MCF 10A (cell line): ENCODE data around the gene GMDS. TPM values are rescaled to one million over a fixed set of nuclear protein-coding genes. Genes with fewer than 3 reads are reported as not detected.

Experiments used
- BruUV-seq: library from RNA; stranded (reverse); fragments of 400-500 nt; replicated peaks from 2 replicates; lab custom pipeline; 2021; lab: Mats Ljungman, UMichigan
- CTCF ChIA-PET: fragments of 300-600 bp; sonication (Branson Sonifier 250); formaldehyde crosslinking; extraction: SDS; loops from one replicate; lab custom pipeline; 2021; ENCODE audit warnings: antibody characterized with exemption, inconsistent platforms; lab: Yijun Ruan, JAX
- POLR2A ChIA-PET: fragments of 300-600, 350-650 bp; sonication (Branson Sonifier 250); formaldehyde crosslinking; extraction: SDS; loops from one replicate; lab custom pipeline; 2020; ENCODE audit warnings: antibody characterized with exemption, inconsistent platforms; lab: Yijun Ruan, JAX
- DNase-seq: peaks from one replicate; pipeline ENCODE4 v3.0.0-alpha.2; 2018; ENCODE audit not compliant: unreplicated experiment
- H3K27ac Mint-ChIP-seq: one replicate; pipeline ENCODE4 v1.8.0; 2022; ENCODE audit warnings: mild to moderate bottlenecking, low read depth, mixed read lengths; ENCODE audit not compliant: unreplicated experiment
- H3K27me3 Mint-ChIP-seq: one replicate; pipeline ENCODE4 v1.8.0; 2022; ENCODE audit warnings: mixed read lengths; ENCODE audit not compliant: insufficient read depth, unreplicated experiment
- H3K36me3 Mint-ChIP-seq: one replicate; pipeline ENCODE4 v1.8.0; 2022; ENCODE audit warnings: mild to moderate bottlenecking, moderate library complexity, mixed read lengths; ENCODE audit not compliant: insufficient read depth, unreplicated experiment
- H3K4me1 Mint-ChIP-seq: one replicate; pipeline ENCODE4 v1.8.0; 2022; ENCODE audit warnings: mixed read lengths; ENCODE audit not compliant: insufficient read depth, unreplicated experiment
- H3K4me3 Mint-ChIP-seq: one replicate; pipeline ENCODE4 v1.8.0; 2022; ENCODE audit warnings: mild to moderate bottlenecking, moderate library complexity, mixed read lengths; ENCODE audit not compliant: unreplicated experiment
- H3K9me3 Mint-ChIP-seq: one replicate; pipeline ENCODE4 v1.8.0; 2022; ENCODE audit warnings: mixed read lengths; ENCODE audit not compliant: unreplicated experiment
- CTCF ChIP-seq: fragments of 200-600 bp; IDR thresholded peaks from one replicate; pipeline ENCODE4 v1.8.0; 2022; ENCODE audit warnings: antibody characterized with exemption, mild to moderate bottlenecking; ENCODE audit not compliant: unreplicated experiment
- intact Hi-C: fragments of 100-400 bp; cut with micrococcal nuclease; formaldehyde crosslinking; loops from 2 replicates; pipeline ENCODE4 v1.14.1; 2022
- total RNA-seq: library from RNA; stranded (reverse); gene quantifications from 2 replicates; pipeline ENCODE4 v1.2.3, GENCODE V29; 2022

Gene GMDS
- total RNA-seq, 1 experiment from 2014 or later = 24.9 TPM

GRCh38 chr6:2038092-2038491, 207.3 kb downstream of the GMDS start:
- no peak for DNase-seq
- no peak overlapping the region for H3K4me3 Mint-ChIP-seq
- H3K4me1 Mint-ChIP-seq = no peaks in the 10 kb centered on the region
- CTCF ChIA-PET = interaction anchor here (0.7 to 1.3 kb wide), 2 partner anchors 10 to 442 kb away, joined by 3 to 4 read pairs; no protein-coding TSS in a partner anchor
- POLR2A ChIA-PET = interaction anchor here (1.1 kb wide), 1 partner anchor 16 kb away, joined by 4 read pairs; no protein-coding TSS in a partner anchor
- H3K27ac Mint-ChIP-seq = no peak overlapping the region
- intact Hi-C loops = no loop called here
- no peak for TF ChIP-seq CTCF
- no peaks in the 10 kb centered on the region for H3K36me3 Mint-ChIP-seq
- no peaks in the 10 kb centered on the region for H3K9me3 Mint-ChIP-seq
- H3K27me3 Mint-ChIP-seq = no peaks in the 10 kb centered on the region
- no TSS peak for BruUV-seq

GRCh38 chr6:2037237-2037926, 208.0 kb downstream of the GMDS start:
- POLR2A ChIA-PET = interaction anchor here (0.7 kb wide), 1 partner anchor 410 kb away, joined by 3 read pairs; no protein-coding TSS in a partner anchor
- no peak for DNase-seq
- H3K27ac Mint-ChIP-seq = no peak overlapping the region
- no peaks in the 10 kb centered on the region for H3K36me3 Mint-ChIP-seq
- intact Hi-C loops = loop anchor here (1.0 kb wide), 1 partner anchor 428 kb away; the partner anchor contains the start of gene FOXC1
- BruUV-seq = no TSS peak
- CTCF ChIA-PET = interaction anchor here (0.7 to 1.3 kb wide), 3 partner anchors 10 to 441 kb away, joined by 3 to 4 read pairs (median 3); no protein-coding TSS in a partner anchor
- H3K27me3 Mint-ChIP-seq = no peaks in the 10 kb centered on the region
- no peaks in the 10 kb centered on the region for H3K4me1 Mint-ChIP-seq
- no peak overlapping the region for H3K4me3 Mint-ChIP-seq
- H3K9me3 Mint-ChIP-seq = no peaks in the 10 kb centered on the region
- peak; percentile 13 for TF ChIP-seq CTCF

- ChIA-PET POLR2A (interaction anchor here (0.7 kb wide), 1 partner anchor 410 kb away, joined by 3 read pairs; no protein-coding TSS in a partner anchor), CTCF (interaction anchor here (0.6 to 0.7 kb wide), 2 partner anchors 67 to 728 kb away, joined by 3 to 6 read pairs; partner anchors contain the start of gene WRNIP1)
- H3K4me3 Mint-ChIP-seq = no peak overlapping the region
- H3K36me3 Mint-ChIP-seq = no peaks in the 10 kb centered on the region
- H3K9me3 Mint-ChIP-seq = no peaks in the 10 kb centered on the region
- BruUV-seq = no TSS peak
- no peak for TF ChIP-seq CTCF
- H3K27ac Mint-ChIP-seq = no peak overlapping the region
- DNase-seq = no peak
- intact Hi-C loops = loop anchor here (1.0 kb wide), 1 partner anchor 427 kb away; the partner anchor contains the start of gene FOXC1
- H3K4me1 Mint-ChIP-seq = no peaks in the 10 kb centered on the region
- no peaks in the 10 kb centered on the region for H3K27me3 Mint-ChIP-seq
Measured at GRCh38 chr6:2036710-2037023, 208.7 kb downstream of the GMDS start.
